HepG2 (cell line): ENCODE results near the gene EBF4. TPM values are rescaled to one million over a fixed set of nuclear protein-coding genes. Genes with fewer than 3 reads are reported as not detected.

ENCODE experiments used
- ATAC-seq: fragments of 200-7000 bp; cut with Tn5 transposase; 3 replicates; pipeline ENCODE4 v1.9.1; 2020; ENCODE audit warnings: mild to moderate bottlenecking, moderate library complexity
- BruUV-seq: library from RNA; stranded (reverse); fragments of 400-500 nt; replicated peaks from 2 replicates; lab custom pipeline; 2021; lab: Mats Ljungman, UMichigan
- CTCF ChIA-PET: fragments of 300-600 bp; formaldehyde crosslinking; extraction: SDS; loops from one replicate; lab custom pipeline; 2021; ENCODE audit warnings: low total read pairs, inconsistent platforms, low intra/inter-chr PET ratio; lab: Yijun Ruan, JAX
- POLR2A ChIA-PET: fragments of 350-600 bp; sonication (Branson Sonifier 250); formaldehyde crosslinking; loops from one replicate; lab custom pipeline; 2020; ENCODE audit warnings: antibody characterized with exemption, inconsistent platforms; lab: Yijun Ruan, JAX
- DNase-seq: peaks from one replicate; pipeline ENCODE4 v3.0.0-alpha.2; 2015; ENCODE audit warnings: low spot score
- FAIRE-seq: peaks from 3 replicates; lab custom pipeline; 2011; peaks lifted over from hg19 to GRCh38; lab: Jason Lieb, UNC
- H2AFZ ChIP-seq: one replicate; pipeline ENCODE4 v1.6.1; 2011; ENCODE audit warnings: low read length, inconsistent platforms
- H3K27ac ChIP-seq: fragments of 300-600 bp; 3 replicates; pipeline ENCODE4 v1.8.0; 2011; ENCODE audit warnings: mixed run types, mild to moderate bottlenecking, mixed read lengths, low read length, inconsistent platforms; ENCODE audit not compliant: insufficient read depth; ENCODE audit errors: extremely low read length
- H3K27me3 ChIP-seq, 2 experiments: fragments of 200-600 bp in 1 of 2; 2 replicates in 1 of 2; 3 replicates in 1 of 2; pipeline versions ENCODE4 v1.6.0 to v1.8.0; 2011; ENCODE audit warnings: low read length in 2 of 2, mild to moderate bottlenecking in 2 of 2, moderate library complexity in 2 of 2, inconsistent platforms in 1 of 2; ENCODE audit not compliant: insufficient read depth in 2 of 2, control insufficient read depth in 1 of 2
- H3K36me3 ChIP-seq, 2 experiments: fragments of 200-600 bp in 1 of 2; replicated peaks in 1 of 2; 2 replicates in 1 of 2; 3 replicates in 1 of 2; pipeline versions ENCODE4 v1.5.1 to v1.8.0; 2011; ENCODE audit warnings: low read length in 2 of 2, inconsistent platforms in 1 of 2; ENCODE audit not compliant: insufficient read depth in 2 of 2, control insufficient read depth in 1 of 2
- H3K4me1 ChIP-seq: 2 replicates; pipeline ENCODE4 v1.5.1; 2012; ENCODE audit warnings: low read length, inconsistent platforms; ENCODE audit not compliant: insufficient read depth
- H3K4me2 ChIP-seq: 2 replicates; pipeline ENCODE4 v1.6.0; 2011; ENCODE audit warnings: low read depth, low read length, inconsistent platforms
- H3K4me3 ChIP-seq, 3 experiments: fragments of 200-600 bp in 1 of 3; sonication (generic), shearing (Covaris generic) in 1 of 3; replicated peaks in 1 of 3; 2 replicates each; pipeline ENCODE4 v1.5.1; 2011 to 2016; ENCODE audit warnings: low read length in 3 of 3, inconsistent platforms in 2 of 3, low read depth in 2 of 3, mild to moderate bottlenecking in 2 of 3, control low read depth in 1 of 3, mixed read lengths in 1 of 3; ENCODE audit not compliant: insufficient read depth in 1 of 3
- H3K79me2 ChIP-seq: one replicate; pipeline ENCODE4 v1.6.1; 2011; ENCODE audit warnings: low read length, inconsistent platforms; ENCODE audit not compliant: insufficient read depth
- H3K9ac ChIP-seq: 2 replicates; pipeline ENCODE4 v1.6.0; 2011; ENCODE audit warnings: mild to moderate bottlenecking, low read depth, low read length, inconsistent platforms; ENCODE audit not compliant: insufficient read depth
- H3K9me3 ChIP-seq: 2 replicates; pipeline ENCODE4 v1.5.1; 2012; ENCODE audit warnings: mild to moderate bottlenecking, low read length
- H4K20me1 ChIP-seq: 2 replicates; pipeline ENCODE4 v1.6.0; 2011; ENCODE audit warnings: inconsistent platforms, mild to moderate bottlenecking, low read length, moderate library complexity; ENCODE audit not compliant: insufficient read depth
- EED ChIP-seq: sonication (generic); formaldehyde crosslinking; IDR thresholded peaks from 2 replicates; pipeline ENCODE4 v1.5.0; 2020; ENCODE audit warnings: mild to moderate bottlenecking, missing genetic modification reagents
- MAF1 ChIP-seq: sonication (generic); formaldehyde crosslinking; IDR thresholded peaks from 2 replicates; pipeline ENCODE4 v1.5.0; 2020; ENCODE audit warnings: missing genetic modification reagents, borderline replicate concordance
- MAFF ChIP-seq: IDR thresholded peaks from 2 replicates; pipeline ENCODE4 v1.6.1; 2011; ENCODE audit warnings: low read depth, low read length, improper control_type of control experiment
- MAFK ChIP-seq, 2 experiments: IDR thresholded peaks in 1 of 2; conservative IDR thresholded peaks in 1 of 2; 2 replicates each; pipeline ENCODE4 v1.6.1; 2011; ENCODE audit warnings: improper control_type of control experiment in 2 of 2, low read length in 2 of 2
- SP140L ChIP-seq: sonication (generic); formaldehyde crosslinking; IDR thresholded peaks from 2 replicates; pipeline ENCODE4 v1.4.0; 2020; ENCODE audit warnings: missing genetic modification reagents, borderline replicate concordance
- ZFP36L1 ChIP-seq: sonication (generic); formaldehyde crosslinking; IDR thresholded peaks from 2 replicates; pipeline ENCODE4 v1.8.0; 2022; ENCODE audit warnings: mild to moderate bottlenecking, missing genetic modification reagents, moderate library complexity
- ZFP62 ChIP-seq: sonication (generic); formaldehyde crosslinking; IDR thresholded peaks from 2 replicates; pipeline ENCODE4 v1.4.0; 2020; ENCODE audit warnings: missing genetic modification reagents
- ZNF207 ChIP-seq: fragments of 450-650 bp; IDR thresholded peaks from 2 replicates; pipeline ENCODE4 v1.6.1; 2016; ENCODE audit warnings: antibody characterized with exemption, borderline replicate concordance
- ZNF382 ChIP-seq: sonication (generic); formaldehyde crosslinking; IDR thresholded peaks from 2 replicates; pipeline ENCODE4 v1.5.0; 2020; ENCODE audit warnings: missing genetic modification reagents, mild to moderate bottlenecking, borderline replicate concordance
- ZNF556 ChIP-seq: sonication (generic); formaldehyde crosslinking; IDR thresholded peaks from 2 replicates; pipeline ENCODE4 v1.4.0; 2020; ENCODE audit warnings: mild to moderate bottlenecking, missing genetic modification reagents, borderline replicate concordance
- ZNF792 ChIP-seq: IDR thresholded peaks from 2 replicates; pipeline ENCODE4 v1.6.1; 2016
- WGBS: methylation state at CpG from one replicate; pipeline ENCODE4 v1.1.6; 2017; ENCODE audit warnings: low lambda C conversion rate; 5-methylcytosine and 5-hydroxymethylcytosine counted together
- in situ Hi-C: cut with HindIII; loops from 2 replicates; pipeline ENCODE4 v1.10.0; 2017; ENCODE audit warnings: low pct_unique_long_range_greater_than_20kb; ENCODE audit not compliant: extremely low pct_ligation_motif_present
- intact Hi-C: fragments of 100-400 bp; cut with micrococcal nuclease; formaldehyde crosslinking; loops from one replicate; pipeline ENCODE4 v1.10.0; 2022; ENCODE audit not compliant: unreplicated experiment
- polyA plus RNA-seq, 8 experiments: library from polyadenylated mRNA; depleted of rRNA in 3 of 8; stranded (reverse) in 7 of 8; unstranded in 1 of 8; fragments of >200 nt; fragmentation: Illumina TruSeq in 4 of 8; extraction: Trizol in 4 of 8; gene quantifications; 2 replicates each; pipeline versions ENCODE4 v1.2.1 to v1.2.3, GENCODE V29; 2011 to 2016; ENCODE audit warnings: low read depth in 4 of 8, missing spikeins in 1 of 8, mixed read lengths in 1 of 8; ENCODE audit not compliant: insufficient read depth in 1 of 8
- total RNA-seq, 5 experiments: library from RNA; depleted of rRNA; stranded (reverse); fragments of >200 nt; fragmentation: Illumina TruSeq; extraction: Trizol; gene quantifications; 2 replicates each; pipeline ENCODE4 v1.2.3, GENCODE V29; 2016; ENCODE audit warnings: low read depth in 1 of 5
- TF ChIP-seq, protein P1 (sequence below), 2 experiments: sonication (generic) in 1 of 2; formaldehyde crosslinking in 1 of 2; IDR thresholded peaks; 2 replicates each; pipeline versions ENCODE4 v1.5.1 to v1.6.1; 2011 to 2020; ENCODE audit warnings: borderline replicate concordance in 1 of 2, low read depth in 1 of 2, low read length in 1 of 2, mild to moderate bottlenecking in 1 of 2, missing genetic modification reagents in 1 of 2, moderate library complexity in 1 of 2
- TF ChIP-seq, protein P2 (sequence below): sonication (generic); formaldehyde crosslinking; IDR thresholded peaks from 2 replicates; pipeline ENCODE4 v1.8.1; 2022; ENCODE audit warnings: mild to moderate bottlenecking, missing genetic modification reagents
- TF ChIP-seq, protein P3 (sequence below): sonication (generic); formaldehyde crosslinking; IDR thresholded peaks from 2 replicates; pipeline ENCODE4 v1.4.0; 2020; ENCODE audit warnings: missing genetic modification reagents, borderline replicate concordance
- TF ChIP-seq, protein P4 (sequence below): sonication (generic); formaldehyde crosslinking; IDR thresholded peaks from 2 replicates; pipeline ENCODE4 v1.4.0; 2020; ENCODE audit warnings: missing genetic modification reagents
- TF ChIP-seq, protein P5 (sequence below): sonication (generic); formaldehyde crosslinking; IDR thresholded peaks from 2 replicates; pipeline ENCODE4 v1.4.0; 2020; ENCODE audit warnings: missing genetic modification reagents, low read depth, mild to moderate bottlenecking, borderline replicate concordance

Gene EBF4
- total and polyA plus RNA-seq, 2 of the 13 experiments (the other 11 are each of a cell fraction or from before 2014, with no cell fraction given), result 0.84 to 2.2 TPM

DNA sequence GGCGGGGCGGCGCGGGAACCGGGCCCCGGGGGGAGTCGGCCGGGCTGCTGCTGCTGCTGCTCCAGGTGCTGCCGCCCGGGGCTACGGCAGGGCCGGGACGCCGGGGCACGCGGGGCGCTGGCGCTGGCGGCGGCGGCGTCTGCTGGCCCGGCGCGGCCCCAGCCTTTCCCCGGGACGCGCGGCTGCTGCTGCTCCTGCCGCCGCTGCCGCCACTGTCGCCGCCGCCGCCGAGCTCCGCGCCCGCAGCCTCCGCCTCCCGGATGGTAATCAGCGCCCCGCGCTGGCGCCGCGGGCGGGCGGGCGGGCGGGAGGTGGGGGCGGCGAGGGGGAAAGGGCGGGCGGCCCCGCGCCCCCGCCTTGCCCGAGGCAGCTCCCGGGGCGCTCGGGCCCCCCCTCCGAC is 306 bp downstream of the EBF4 start:
- 0% methylated on average over 10 of the region's 64 CpGs for WGBS
- DNase-seq, result no peak
- peaks cover 31 to 84% of the 10 kb centered on the region in 2 experiments for H3K27me3 ChIP-seq
- TF ChIP-seq, protein P1, sequence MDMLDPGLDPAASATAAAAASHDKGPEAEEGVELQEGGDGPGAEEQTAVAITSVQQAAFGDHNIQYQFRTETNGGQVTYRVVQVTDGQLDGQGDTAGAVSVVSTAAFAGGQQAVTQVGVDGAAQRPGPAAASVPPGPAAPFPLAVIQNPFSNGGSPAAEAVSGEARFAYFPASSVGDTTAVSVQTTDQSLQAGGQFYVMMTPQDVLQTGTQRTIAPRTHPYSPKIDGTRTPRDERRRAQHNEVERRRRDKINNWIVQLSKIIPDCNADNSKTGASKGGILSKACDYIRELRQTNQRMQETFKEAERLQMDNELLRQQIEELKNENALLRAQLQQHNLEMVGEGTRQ (IDR thresholded peaks at IDR 0.05; ENCODE audit: low read depth, low read length), result no peak
- TF ChIP-seq, protein P1 (CRISPR knock-in tag; IDR thresholded peaks at IDR 0.05; ENCODE audit: borderline replicate concordance), result no peak
- TF ChIP-seq MAFF (no peak), ZNF556 (CRISPR knock-in tag) (no peak), ZNF207 (no peak), ZNF792 (CRISPR knock-in tag) (no peak), MAF1 (CRISPR knock-in tag) (no peak), ZFP62 (no peak), EED (CRISPR knock-in tag) (no peak), ZFP36L1 (CRISPR knock-in tag) (no peak), SP140L (CRISPR knock-in tag) (no peak), ZNF382 (CRISPR knock-in tag) (no peak), MAFK (conservative IDR thresholded peaks at IDR 0.05 in 1 of 2, IDR thresholded peaks at IDR 0.05 in 1 of 2; ENCODE audit: low read length in 2 of 2) (no peak)
- TF ChIP-seq, protein P2, sequence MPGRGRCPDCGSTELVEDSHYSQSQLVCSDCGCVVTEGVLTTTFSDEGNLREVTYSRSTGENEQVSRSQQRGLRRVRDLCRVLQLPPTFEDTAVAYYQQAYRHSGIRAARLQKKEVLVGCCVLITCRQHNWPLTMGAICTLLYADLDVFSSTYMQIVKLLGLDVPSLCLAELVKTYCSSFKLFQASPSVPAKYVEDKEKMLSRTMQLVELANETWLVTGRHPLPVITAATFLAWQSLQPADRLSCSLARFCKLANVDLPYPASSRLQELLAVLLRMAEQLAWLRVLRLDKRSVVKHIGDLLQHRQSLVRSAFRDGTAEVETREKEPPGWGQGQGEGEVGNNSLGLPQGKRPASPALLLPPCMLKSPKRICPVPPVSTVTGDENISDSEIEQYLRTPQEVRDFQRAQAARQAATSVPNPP, result no peak
- TF ChIP-seq, protein P3, sequence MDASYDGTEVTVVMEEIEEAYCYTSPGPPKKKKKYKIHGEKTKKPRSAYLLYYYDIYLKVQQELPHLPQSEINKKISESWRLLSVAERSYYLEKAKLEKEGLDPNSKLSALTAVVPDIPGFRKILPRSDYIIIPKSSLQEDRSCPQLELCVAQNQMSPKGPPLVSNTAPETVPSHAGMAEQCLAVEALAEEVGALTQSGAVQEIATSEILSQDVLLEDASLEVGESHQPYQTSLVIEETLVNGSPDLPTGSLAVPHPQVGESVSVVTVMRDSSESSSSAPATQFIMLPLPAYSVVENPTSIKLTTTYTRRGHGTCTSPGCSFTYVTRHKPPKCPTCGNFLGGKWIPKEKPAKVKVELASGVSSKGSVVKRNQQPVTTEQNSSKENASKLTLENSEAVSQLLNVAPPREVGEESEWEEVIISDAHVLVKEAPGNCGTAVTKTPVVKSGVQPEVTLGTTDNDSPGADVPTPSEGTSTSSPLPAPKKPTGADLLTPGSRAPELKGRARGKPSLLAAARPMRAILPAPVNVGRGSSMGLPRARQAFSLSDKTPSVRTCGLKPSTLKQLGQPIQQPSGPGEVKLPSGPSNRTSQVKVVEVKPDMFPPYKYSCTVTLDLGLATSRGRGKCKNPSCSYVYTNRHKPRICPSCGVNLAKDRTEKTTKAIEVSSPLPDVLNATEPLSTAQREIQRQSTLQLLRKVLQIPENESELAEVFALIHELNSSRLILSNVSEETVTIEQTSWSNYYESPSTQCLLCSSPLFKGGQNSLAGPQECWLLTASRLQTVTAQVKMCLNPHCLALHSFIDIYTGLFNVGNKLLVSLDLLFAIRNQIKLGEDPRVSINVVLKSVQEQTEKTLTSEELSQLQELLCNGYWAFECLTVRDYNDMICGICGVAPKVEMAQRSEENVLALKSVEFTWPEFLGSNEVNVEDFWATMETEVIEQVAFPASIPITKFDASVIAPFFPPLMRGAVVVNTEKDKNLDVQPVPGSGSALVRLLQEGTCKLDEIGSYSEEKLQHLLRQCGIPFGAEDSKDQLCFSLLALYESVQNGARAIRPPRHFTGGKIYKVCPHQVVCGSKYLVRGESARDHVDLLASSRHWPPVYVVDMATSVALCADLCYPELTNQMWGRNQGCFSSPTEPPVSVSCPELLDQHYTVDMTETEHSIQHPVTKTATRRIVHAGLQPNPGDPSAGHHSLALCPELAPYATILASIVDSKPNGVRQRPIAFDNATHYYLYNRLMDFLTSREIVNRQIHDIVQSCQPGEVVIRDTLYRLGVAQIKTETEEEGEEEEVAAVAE (CRISPR knock-in tag), result no peak
- TF ChIP-seq, protein P4, sequence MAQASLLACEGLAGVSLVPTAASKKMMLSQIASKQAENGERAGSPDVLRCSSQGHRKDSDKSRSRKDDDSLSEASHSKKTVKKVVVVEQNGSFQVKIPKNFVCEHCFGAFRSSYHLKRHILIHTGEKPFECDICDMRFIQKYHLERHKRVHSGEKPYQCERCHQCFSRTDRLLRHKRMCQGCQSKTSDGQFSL (CRISPR knock-in tag), result no peak
- TF ChIP-seq, protein P5, sequence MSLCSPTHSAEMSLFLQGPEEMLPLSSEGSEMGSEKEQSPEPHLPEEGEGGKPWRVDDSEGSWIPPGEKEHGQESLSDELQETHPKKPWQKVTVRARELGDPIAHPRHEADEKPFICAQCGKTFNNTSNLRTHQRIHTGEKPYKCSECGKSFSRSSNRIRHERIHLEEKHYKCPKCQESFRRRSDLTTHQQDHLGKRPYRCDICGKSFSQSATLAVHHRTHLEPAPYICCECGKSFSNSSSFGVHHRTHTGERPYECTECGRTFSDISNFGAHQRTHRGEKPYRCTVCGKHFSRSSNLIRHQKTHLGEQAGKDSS (CRISPR knock-in tag), result no peak

More for the DNA sequence above, 306 bp downstream of the EBF4 start:
- Histone ChIP-seq H2AFZ (no peak overlapping the region), H3K27ac (no peak overlapping the region), H3K4me2 (peak overlapping the region; percentile 65; the same call in 1 of the 2 replicates), H3K9me3 (no peaks in the 10 kb centered on the region), H3K36me3 (no peaks in the 10 kb centered on the region), H3K79me2 (no peaks in the 10 kb centered on the region), H4K20me1 (peaks cover 6% of the 10 kb centered on the region; the same call in 1 of the 2 replicates), H3K4me3 (peak overlapping the region in 2 of 3 experiments; percentile 47 to 72; a peak in 3 of 6 replicates), H3K9ac (no peak overlapping the region), H3K4me1 (peaks cover 14% of the 10 kb centered on the region)
- no TSS peak for BruUV-seq
- ChIA-PET CTCF (no interaction called here), POLR2A (interaction anchor here (2.3 kb wide), 1 partner anchor 40 kb away, joined by 8 read pairs; the partner anchor contains the start of gene NOP56)
- intact Hi-C loops (no loop called here), in situ Hi-C loops (no loop called here)
- ATAC-seq, result no peak
- no peak for FAIRE-seq
